Transverse colon (tissue), 4 donors: ENCODE measurements around the gene PRPSAP1. TPM values are rescaled to one million over a fixed set of nuclear protein-coding genes. Genes with fewer than 3 reads are reported as not detected.
"Not testable (repeated sequence)": the region's sequence is repeated elsewhere in the genome, so short reads cannot be mapped to it uniquely, and the experiment has no call there.

Source experiments
- DNase-seq: peaks from one replicate; pipeline ENCODE4 v3.0.0-alpha.2; 2019
- H3K27ac ChIP-seq, 4 donors: fragments of 200-600 bp; sonication (generic); 2 replicates each; pipeline ENCODE4 v1.5.1; 2016 to 2018; ENCODE audit warnings: inconsistent platforms in 4 of 4
- H3K27me3 ChIP-seq: fragments of 200-600 bp; sonication (generic); 2 replicates; pipeline ENCODE4 v1.5.1; 2017; ENCODE audit warnings: inconsistent platforms
- H3K36me3 ChIP-seq, 4 donors: fragments of 200-600 bp; sonication (generic); 2 replicates each; pipeline ENCODE4 v1.5.1; 2017 to 2019; ENCODE audit warnings: inconsistent platforms in 4 of 4
- H3K4me1 ChIP-seq, 4 donors: fragments of 200-600 bp; sonication (generic); 2 replicates each; pipeline ENCODE4 v1.5.1; 2017 to 2020; ENCODE audit warnings: inconsistent platforms in 4 of 4
- H3K4me3 ChIP-seq, 4 donors: fragments of 200-600 bp; sonication (generic); 1 replicate in 1 of 4; 2 replicates in 3 of 4; pipeline versions ENCODE4 v1.5.1 to v1.6.1; 2017 to 2019; ENCODE audit warnings: inconsistent platforms in 4 of 4
- H3K9me3 ChIP-seq, 2 donors: fragments of 200-600 bp; sonication (generic); 2 replicates each; pipeline ENCODE4 v1.5.1; 2017 to 2019; ENCODE audit warnings: inconsistent platforms in 2 of 2
- CTCF ChIP-seq, 5 experiments: fragments of 200-600 bp in 3 of 5; fragments of 450-650 bp in 2 of 5; sonication (generic) in 3 of 5; IDR thresholded peaks; 1 replicate in 2 of 5; 2 replicates in 3 of 5; pipeline ENCODE4 v1.5.1; 2016 to 2017; ENCODE audit warnings: antibody characterized with exemption in 5 of 5, inconsistent platforms in 3 of 5, mild to moderate bottlenecking in 2 of 5, moderate library complexity in 1 of 5
- EP300 ChIP-seq: sonication (generic); formaldehyde crosslinking; IDR thresholded peaks from one replicate; pipeline ENCODE4 v1.6.1; 2017; ENCODE audit warnings: antibody characterized with exemption, low read depth
- POLR2A ChIP-seq: fragments of 450-650 bp; IDR thresholded peaks from one replicate; pipeline ENCODE4 v1.6.1; 2016; ENCODE audit warnings: antibody characterized with exemption, mild to moderate bottlenecking, moderate library complexity
- POLR2AphosphoS5 ChIP-seq, 3 donors: sonication (generic); formaldehyde crosslinking; IDR thresholded peaks; one replicate each; pipeline ENCODE4 v1.6.1; 2016; ENCODE audit warnings: antibody characterized with exemption in 3 of 3
- WGBS, 2 donors: methylation state at CpG; one replicate each; pipeline ENCODE4 v1.1.5; 2018; ENCODE audit warnings: low coverage in 1 of 2; 5-methylcytosine and 5-hydroxymethylcytosine counted together
- in situ Hi-C, 4 donors: fragments of 200-750 bp; cut with MboI; loops; one replicate each; pipeline versions ENCODE4 v1.15.0 to v1.15.1; 2017; ENCODE audit warnings: low sequenced_read_pairs in 3 of 4, low pct_ligation_motif_present in 1 of 4, low pct_unique_long_range_greater_than_20kb in 1 of 4
- intact Hi-C: fragments of 100-400 bp; cut with DNase I; formaldehyde crosslinking; loops from one replicate; pipeline ENCODE4 v1.15.1; 2023; ENCODE audit warnings: low total_unique reads
- total RNA-seq, 4 donors: library from RNA; depleted of rRNA; stranded (reverse); fragments of >200 nt; gene quantifications; one replicate each; pipeline ENCODE4 v1.1.0, GENCODE V29; 2016

The PRPSAP1 gene
- total RNA-seq, 4 donors from 2014 or later: 50.1 to 147 (median 96.7) TPM

GRCh38 chr17:76268991-76269981 is 84.4 kb downstream of the PRPSAP1 start:
- in situ Hi-C loops: no loop called here

GRCh38 chr17:76268015-76268749 is 85.5 kb downstream of the PRPSAP1 start:
- H3K27ac ChIP-seq: peak overlapping the region; percentile 94 to 98 (median 96)
- H3K36me3 ChIP-seq: peaks cover 0 to 14% (median 0%) of the 10 kb centered on the region in 4 donors
- in situ Hi-C loops: no loop called here
- peaks cover 51 to 80% (median 75%) of the 10 kb centered on the region in 4 donors for H3K4me1 ChIP-seq
- H3K9me3 ChIP-seq: no peaks in the 10 kb centered on the region
- H3K27me3 ChIP-seq: no peaks in the 10 kb centered on the region
- intact Hi-C loops: no loop called here
- DNase-seq: peak; percentile 84
- peak overlapping the region in 1 of 4 donors; percentile 99 for H3K4me3 ChIP-seq
- no peak for TF ChIP-seq CTCF (IDR thresholded peaks at IDR 0.05)
- TF ChIP-seq POLR2AphosphoS5 (IDR thresholded peaks at IDR 0.05): peak; percentile 65 to 86 (median 82)
- TF ChIP-seq POLR2A: peak; percentile 33
- TF ChIP-seq EP300: peak; percentile 22
- 17 to 43% methylated on average over 1 to 9 of the region's 9 CpGs for WGBS, 2 donors

More at GRCh38 chr17:76268991-76269981, 84.4 kb downstream of the PRPSAP1 start:
- intact Hi-C loops: no loop called here
- Histone ChIP-seq H3K9me3 (no peaks in the 10 kb centered on the region), H3K4me1 (peaks cover 42 to 73% (median 69%) of the 10 kb centered on the region in 4 donors), H3K27ac (peak overlapping the region; percentile 94 to 98 (median 96)), H3K27me3 (no peaks in the 10 kb centered on the region), H3K4me3 (no peak overlapping the region), H3K36me3 (peaks cover 0 to 14% (median 0%) of the 10 kb centered on the region in 4 donors)
- TF ChIP-seq POLR2AphosphoS5 (IDR thresholded peaks at IDR 0.05): peak in 1 of 3 donors; percentile 12
- no peak for TF ChIP-seq POLR2A
- no peak for DNase-seq
- WGBS, 2 donors: 67 to 80% methylated on average over 1 to 12 of the region's 12 CpGs

GRCh38 chr17:76267581-76268001 is 86.1 kb downstream of the PRPSAP1 start:
- intact Hi-C loops, H3K27me3 ChIP-seq, H3K9me3 ChIP-seq, in situ Hi-C loops, DNase-seq: not testable (repeated sequence)
- peaks cover 0 to 14% (median 0%) of the 10 kb centered on the region in 4 donors for H3K36me3 ChIP-seq
- peaks cover 51 to 83% (median 77%) of the 10 kb centered on the region in 4 donors for H3K4me1 ChIP-seq
- H3K4me3 ChIP-seq: peak overlapping the region in 1 of 4 donors; percentile 99
- peak overlapping the region; percentile 94 to 98 (median 96) for H3K27ac ChIP-seq
- WGBS, 2 donors: 25 to 60% methylated on average over 2 to 13 of the region's 13 CpGs

- Histone ChIP-seq H3K36me3 (peaks cover 0 to 14% (median 0%) of the 10 kb centered on the region in 4 donors), H3K27ac (peak overlapping the region; percentile 94 to 98 (median 96)), H3K4me1 (peaks cover 50 to 83% (median 77%) of the 10 kb centered on the region in 4 donors), H3K4me3 (peak overlapping the region in 3 of 4 donors; percentile 98 to 100 (median 99)), H3K9me3 (no peaks in the 10 kb centered on the region), H3K27me3 (no peaks in the 10 kb centered on the region)
- 79% methylated on average over 4 of the region's 4 CpGs; no CpG with 5 or more reads in 1 of the 2 donors for WGBS, 2 donors
- in situ Hi-C loops: no loop called here
- intact Hi-C loops: no loop called here
- TF ChIP-seq EP300 (no peak), CTCF (IDR thresholded peaks at IDR 0.05) (no peak)
- DNase-seq: no peak
Measured at GRCh38 chr17:76267051-76267576, 86.6 kb downstream of the PRPSAP1 start.
